GM12873 (cell line): ENCODE results near the gene AJAP1.

Experiments
- CTCF ChIP-seq: IDR thresholded peaks from 2 replicates; pipeline ENCODE4 v1.5.1; 2012; ENCODE audit warnings: low read depth, mild to moderate bottlenecking, moderate library complexity, low read length, control low read depth; ENCODE audit not compliant: insufficient read depth; ENCODE audit errors: missing control alignments

Gene AJAP1

DNA sequence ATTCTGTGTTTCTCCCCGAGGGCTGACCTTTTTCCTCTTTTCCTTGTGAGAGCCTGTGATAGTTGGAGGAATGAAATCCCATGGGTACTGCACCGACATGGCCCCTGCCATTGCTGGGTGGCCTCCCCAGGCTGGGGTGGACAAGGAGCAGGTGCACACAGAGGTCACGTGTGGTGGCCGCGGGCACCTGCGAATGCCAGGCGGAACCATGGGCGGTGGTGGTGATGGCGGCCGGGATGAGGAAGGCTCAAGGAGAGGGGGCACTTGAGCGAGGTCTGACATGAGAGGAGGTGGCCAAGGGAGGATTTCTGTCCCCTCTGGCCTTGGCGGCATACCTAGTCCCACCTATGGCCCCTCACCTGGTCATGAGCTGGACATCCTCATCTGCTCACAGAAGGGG, 69.6 kb downstream of the AJAP1 start:
- no peak for TF ChIP-seq CTCF

- TF ChIP-seq CTCF: no peak
Measured at GRCh38 chr1:4724695-4725250, 70.4 kb downstream of the AJAP1 start.

DNA sequence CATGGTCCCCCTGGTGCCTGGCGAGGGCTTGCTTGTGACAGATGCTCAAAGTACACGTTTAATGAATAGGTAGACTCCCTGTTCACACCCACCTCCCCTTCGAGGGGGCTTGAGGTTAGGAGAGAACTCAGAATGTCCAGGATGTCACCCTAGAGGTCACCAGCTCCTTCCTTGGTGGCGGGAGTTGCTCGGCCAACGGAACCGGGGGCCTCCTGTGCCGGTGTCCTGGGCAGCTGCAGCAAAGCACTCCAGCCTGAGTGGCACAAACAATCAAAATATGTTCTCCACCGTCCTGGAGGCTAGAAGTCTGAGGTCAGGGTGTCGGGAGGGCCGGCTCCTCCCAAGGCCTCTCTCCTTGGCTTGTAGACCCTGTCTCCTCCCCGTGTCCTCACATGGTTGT, 71.0 kb downstream of the AJAP1 start:
- no peak for TF ChIP-seq CTCF

GRCh38 chr1:4726620-4727341, 72.4 kb downstream of the AJAP1 start:
- no peak for TF ChIP-seq CTCF

GRCh38 chr1:4728319-4729089, 74.1 kb downstream of the AJAP1 start:
- no peak for TF ChIP-seq CTCF

GRCh38 chr1:4729090-4729471, 74.7 kb downstream of the AJAP1 start:
- no peak for TF ChIP-seq CTCF

DNA sequence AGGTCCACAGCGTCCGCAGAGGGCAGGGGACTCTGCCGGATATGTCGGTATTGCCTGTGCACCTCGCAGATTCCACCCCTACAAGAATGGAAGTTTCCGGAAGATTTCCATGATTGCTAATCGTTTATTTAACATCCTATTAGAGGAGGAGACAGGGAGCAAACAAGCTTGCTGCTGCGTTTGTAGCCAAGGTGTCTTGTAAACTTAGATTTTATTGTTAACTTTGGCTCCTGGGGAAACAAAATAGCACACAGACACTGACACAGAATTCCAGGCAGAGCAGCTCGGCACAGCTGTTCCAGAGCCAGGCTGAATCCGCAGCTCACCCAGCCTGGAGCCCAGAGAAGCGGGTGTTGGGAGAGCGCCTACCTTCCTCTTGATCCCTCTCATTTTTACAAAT, 75.7 kb downstream of the AJAP1 start:
- no peak for TF ChIP-seq CTCF
